ENCODE measurements around the gene RLN2.
"Not testable (repeated sequence)": the region's sequence is repeated elsewhere in the genome, so short reads cannot be mapped to it uniquely, and the experiment has no call there.

- TF ChIP-seq CTCF (IDR thresholded peaks at IDR 0.05 in 4 of 5, conservative IDR thresholded peaks at IDR 0.05 in 1 of 5); POLR2A (IDR thresholded peaks at IDR 0.05): not testable (repeated sequence)
Observed at GRCh38 chr9:5316406-5316805, 11.9 kb upstream of the RLN2 start.
